Endothelial cell of umbilical vein (primary cell): Measurements from ENCODE around the gene PTRHD1. TPM values are rescaled to one million over a fixed set of nuclear protein-coding genes. Genes with fewer than 3 reads are reported as not detected.

Experiments used
- BruUV-seq: library from RNA; stranded (reverse); fragments of 400-500 nt; replicated peaks from 2 replicates; lab custom pipeline; 2021; lab: Mats Ljungman, UMichigan
- CTCF ChIA-PET: fragments of 300-600, 350-600 bp; sonication (Branson Sonifier 250); formaldehyde crosslinking; loops from one replicate; lab custom pipeline; 2021; ENCODE audit warnings: antibody characterized with exemption, inconsistent platforms; lab: Charles Lee
- POLR2A ChIA-PET: fragments of 300-600, 350-600 bp; sonication (Branson Sonifier 250); formaldehyde crosslinking; loops from one replicate; lab custom pipeline; 2021; ENCODE audit warnings: antibody characterized with exemption, inconsistent platforms; lab: Charles Lee
- DNase-seq: peaks from one replicate; pipeline ENCODE4 v3.0.0-alpha.2; 2011; ENCODE audit warnings: low read depth, low spot score
- FAIRE-seq: peaks from 2 replicates; lab custom pipeline; 2011; peaks lifted over from hg19 to GRCh38; lab: Jason Lieb, UNC
- H2AFZ ChIP-seq: 2 replicates; pipeline ENCODE4 v1.6.0; 2012; ENCODE audit warnings: low read depth, low read length, control low read depth, inconsistent platforms
- H3K27ac ChIP-seq: 2 replicates; pipeline ENCODE4 v1.5.1; 2011; ENCODE audit warnings: low read depth, mild to moderate bottlenecking, control low read depth, low read length, moderate library complexity; ENCODE audit not compliant: insufficient read depth
- H3K27me3 ChIP-seq, 2 experiments: 2 replicates each; pipeline versions ENCODE4 v1.6.0 to v1.6.1; 2011; ENCODE audit warnings: low read length in 2 of 2, mixed read lengths in 1 of 2; ENCODE audit not compliant: control insufficient read depth in 2 of 2, insufficient read depth in 2 of 2
- H3K36me3 ChIP-seq, 2 experiments: 2 replicates in 1 of 2; 3 replicates in 1 of 2; pipeline ENCODE4 v1.5.1; 2011; ENCODE audit warnings: low read length in 2 of 2, mild to moderate bottlenecking in 1 of 2, moderate library complexity in 1 of 2; ENCODE audit not compliant: control insufficient read depth in 2 of 2, insufficient read depth in 2 of 2; ENCODE audit errors: extremely low read depth in 1 of 2
- H3K4me1 ChIP-seq: 3 replicates; pipeline ENCODE4 v1.5.1; 2011; ENCODE audit warnings: mild to moderate bottlenecking, low read length; ENCODE audit not compliant: control insufficient read depth, insufficient read depth; ENCODE audit errors: extremely low read depth
- H3K4me2 ChIP-seq: 2 replicates; pipeline ENCODE4 v1.6.1; 2011; ENCODE audit warnings: low read length, control low read depth, mixed read lengths; ENCODE audit not compliant: insufficient read depth
- H3K4me3 ChIP-seq, 3 experiments: fragments of 200-600 bp in 1 of 3; sonication (generic), shearing (Covaris generic) in 1 of 3; replicated peaks in 1 of 3; 2 replicates each; pipeline ENCODE4 v1.5.1; 2011 to 2016; ENCODE audit warnings: control low read depth in 3 of 3, low read length in 3 of 3, mild to moderate bottlenecking in 2 of 3, inconsistent platforms in 1 of 3, low read depth in 1 of 3, moderate library complexity in 1 of 3; ENCODE audit not compliant: insufficient read depth in 1 of 3
- H3K79me2 ChIP-seq: 2 replicates; pipeline ENCODE4 v1.6.0; 2012; ENCODE audit warnings: low read length, inconsistent platforms; ENCODE audit not compliant: control insufficient read depth, insufficient read depth
- H3K9ac ChIP-seq: replicated peaks from 2 replicates; pipeline ENCODE3; 2011; ENCODE audit warnings: low read length, control low read depth; ENCODE audit not compliant: insufficient read depth; ENCODE audit errors: extremely low read depth
- H3K9me1 ChIP-seq: replicated peaks from 3 replicates; pipeline ENCODE4 v1.6.0; 2011; ENCODE audit warnings: mild to moderate bottlenecking, low read length; ENCODE audit not compliant: control insufficient read depth, insufficient read depth; ENCODE audit errors: extremely low read depth
- H3K9me3 ChIP-seq: replicated peaks from 2 replicates; pipeline ENCODE4 v1.5.1; 2012; ENCODE audit warnings: low read length, inconsistent platforms; ENCODE audit not compliant: control insufficient read depth, insufficient read depth
- H4K20me1 ChIP-seq: replicated peaks from 2 replicates; pipeline ENCODE3; 2011; ENCODE audit warnings: mild to moderate bottlenecking, low read length; ENCODE audit not compliant: control insufficient read depth, insufficient read depth; ENCODE audit errors: extremely low read depth
- CTCF ChIP-seq, 2 donors: IDR thresholded peaks; 1 replicate in 1 of 2; 2 replicates in 1 of 2; pipeline ENCODE4 v1.5.1; 2011; ENCODE audit warnings: low read length in 2 of 2, mild to moderate bottlenecking in 2 of 2, moderate library complexity in 2 of 2, control low read depth in 1 of 2, inconsistent platforms in 1 of 2, low read depth in 1 of 2; ENCODE audit not compliant: insufficient read depth in 1 of 2; ENCODE audit errors: extremely low read depth in 1 of 2
- EZH2 ChIP-seq: IDR thresholded peaks from 2 replicates; pipeline ENCODE4 v1.6.1; 2012; ENCODE audit warnings: borderline replicate concordance, low read depth, mild to moderate bottlenecking, moderate library complexity, low read length, inconsistent platforms; ENCODE audit not compliant: severe bottlenecking
- FOS ChIP-seq: IDR thresholded peaks from 2 replicates; pipeline ENCODE4 v1.6.1; 2011; ENCODE audit warnings: mild to moderate bottlenecking, low read length, moderate library complexity, borderline replicate concordance; ENCODE audit not compliant: insufficient read depth
- GATA2 ChIP-seq: IDR thresholded peaks from 2 replicates; pipeline ENCODE4 v1.7.0; 2011; ENCODE audit warnings: low read depth, mild to moderate bottlenecking, moderate library complexity, mixed read lengths, low read length; ENCODE audit not compliant: insufficient read length, insufficient read depth
- JUN ChIP-seq: IDR thresholded peaks from 2 replicates; pipeline ENCODE4 v1.6.1; 2011; ENCODE audit warnings: borderline replicate concordance, low read depth; ENCODE audit not compliant: insufficient read length, insufficient read depth
- MAX ChIP-seq: IDR thresholded peaks from 2 replicates; pipeline ENCODE4 v1.6.1; 2011; ENCODE audit not compliant: insufficient read depth, insufficient read length
- MYC ChIP-seq: IDR thresholded peaks from one replicate; pipeline ENCODE4 v1.6.1; 2011; ENCODE audit warnings: mild to moderate bottlenecking, low read depth, low read length
- POLR2A ChIP-seq: IDR thresholded peaks from 2 replicates; pipeline ENCODE4 v1.6.1; 2012; ENCODE audit warnings: low read depth, mild to moderate bottlenecking, control low read depth, low read length
- POLR2AphosphoS5 ChIP-seq: IDR thresholded peaks from 2 replicates; pipeline ENCODE4 v1.6.1; 2012; ENCODE audit warnings: low read depth, mild to moderate bottlenecking, control low read depth, low read length, moderate library complexity; ENCODE audit not compliant: insufficient read depth
- dilution Hi-C: fragments of 300-500 bp; cut with MboI; formaldehyde crosslinking; loops from one replicate; pipeline ENCODE4 v1.15.0; 2019; ENCODE audit warnings: low sequenced_read_pairs; ENCODE audit not compliant: extremely low pct_ligation_motif_present
- intact Hi-C: fragments of 100-400 bp; cut with micrococcal nuclease; formaldehyde crosslinking; loops from one replicate; pipeline ENCODE4 v1.10.0; 2022
- polyA plus RNA-seq, 4 experiments: library from polyadenylated mRNA; depleted of rRNA in 3 of 4; stranded (reverse) in 3 of 4; unstranded in 1 of 4; fragments of >200 nt; gene quantifications; 2 replicates each; pipeline versions ENCODE4 v1.2.1 to v1.2.3, GENCODE V29; 2011 to 2012; ENCODE audit warnings: missing spikeins in 1 of 4
- total RNA-seq: library from RNA; stranded (reverse); gene quantifications from 2 replicates; pipeline ENCODE4 v1.2.3, GENCODE V29; 2021

Gene PTRHD1
- total and polyA plus RNA-seq, 2 donors (not counting 3 experiments of a cell fraction or from before 2014, with no cell fraction given), result 41.1 to 68.8 TPM

DNA sequence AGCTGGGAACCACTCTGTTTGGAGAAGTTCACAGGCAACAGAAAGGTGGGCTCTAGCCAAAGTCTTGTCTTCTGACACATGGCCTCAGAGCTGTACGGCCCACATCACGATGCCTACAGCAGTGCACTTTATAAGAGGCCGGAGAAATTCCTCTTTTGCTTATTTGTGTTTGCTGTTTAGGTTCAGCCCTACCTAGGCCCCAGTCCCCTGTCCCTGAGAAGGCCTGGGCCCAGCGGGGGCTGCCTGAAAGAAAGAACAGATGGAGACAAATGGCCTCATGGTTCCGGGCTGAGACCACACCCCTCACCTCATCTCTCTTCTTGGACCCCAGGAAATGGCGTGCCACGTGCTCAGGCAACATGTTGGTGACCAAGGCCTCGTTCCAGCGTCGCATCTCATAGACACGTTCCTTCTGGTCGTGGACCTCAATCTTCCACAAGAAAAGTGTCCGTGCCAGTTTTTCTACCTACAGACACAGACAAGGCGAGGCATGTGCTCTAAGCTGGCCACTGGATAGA, 30.9 kb upstream of the PTRHD1 start:
- Histone ChIP-seq H3K27ac (no peak overlapping the region), H2AFZ (no peak overlapping the region), H3K4me2 (no peak overlapping the region), H3K79me2 (no peaks in the 10 kb centered on the region), H3K9me3 (no peaks in the 10 kb centered on the region), H3K9me1 (no peaks in the 10 kb centered on the region), H3K36me3 (peaks cover 13 to 16% of the 10 kb centered on the region in 2 experiments), H3K4me1 (peaks cover 20% of the 10 kb centered on the region), H3K27me3 (no peaks in the 10 kb centered on the region), H3K9ac (no peak overlapping the region), H4K20me1 (no peaks in the 10 kb centered on the region), H3K4me3 (no peak overlapping the region)
- DNase-seq (no peak), FAIRE-seq (no peak)
- dilution Hi-C loops, result no loop called here
- ChIA-PET CTCF (interaction anchor here (0.5 to 4.4 kb wide), 5 partner anchors 10 to 414 kb away, joined by 3 to 22 read pairs (median 4); no protein-coding TSS in a partner anchor), POLR2A (no interaction called here)
- no TSS peak for BruUV-seq
- TF ChIP-seq MYC, result no peak
- no peak for TF ChIP-seq FOS
- no peak for TF ChIP-seq GATA2
- no peak for TF ChIP-seq MAX
- TF ChIP-seq JUN, result no peak
- TF ChIP-seq POLR2AphosphoS5, result no peak
- no peak for TF ChIP-seq POLR2A
- no peak for TF ChIP-seq EZH2
- no peak for TF ChIP-seq CTCF (IDR thresholded peaks at IDR 0.05; ENCODE audit: extremely low read depth in 1 of 2, insufficient read depth in 1 of 2, low read depth in 1 of 2, low read length in 2 of 2)
- intact Hi-C loops, result no loop called here
